Activated T-cell treated with anti-CD3 and anti-CD28 coated beads for 24 hours (primary cell): ENCODE data around the gene CDH23.

ENCODE experiments used
- DNase-seq: peaks from one replicate; pipeline ENCODE4 v3.0.0-alpha.2; 2020; ENCODE audit warnings: low read depth

The CDH23 gene

DNA sequence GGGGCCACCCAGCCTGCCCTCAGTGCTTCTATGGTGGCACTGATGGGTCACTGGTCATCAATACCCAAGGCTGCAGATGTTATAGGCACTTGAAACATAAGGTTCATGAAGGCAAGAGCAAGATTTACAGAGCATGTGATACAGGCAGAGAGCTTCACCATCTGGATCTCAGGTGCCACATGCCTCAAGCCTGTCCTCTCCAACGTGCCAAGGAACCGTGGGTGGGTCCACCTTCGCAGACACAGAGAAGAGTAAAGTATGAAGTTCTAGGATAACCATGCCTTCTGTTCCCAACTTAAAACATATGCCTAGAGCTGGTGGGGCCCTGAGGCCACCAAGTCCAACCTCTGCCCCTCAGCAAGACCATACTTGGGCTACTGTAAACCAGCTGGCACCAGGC, 26.7 kb upstream of the CDH23 start:
- no peak for DNase-seq

DNA sequence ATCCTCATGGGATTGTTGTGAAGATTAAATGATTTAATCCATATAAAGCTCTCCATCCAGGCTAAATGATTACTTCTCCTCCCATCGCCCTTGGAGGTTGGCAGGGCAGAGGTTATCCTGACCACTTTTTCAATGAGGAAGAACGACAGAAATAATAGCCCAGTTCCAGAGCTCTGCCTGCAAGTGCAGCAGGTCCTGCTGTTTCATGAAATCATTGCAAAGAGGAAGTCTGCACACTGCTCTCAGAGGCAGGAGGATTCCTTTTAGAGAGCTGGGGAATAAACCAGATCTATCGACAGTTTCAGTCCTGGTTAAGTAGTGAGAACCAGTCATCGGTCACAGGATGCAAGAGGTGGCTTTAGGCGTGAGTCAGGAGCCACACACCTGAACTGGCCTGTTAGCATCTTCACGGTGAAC, 25.0 kb upstream of the CDH23 start:
- DNase-seq = no peak

DNA sequence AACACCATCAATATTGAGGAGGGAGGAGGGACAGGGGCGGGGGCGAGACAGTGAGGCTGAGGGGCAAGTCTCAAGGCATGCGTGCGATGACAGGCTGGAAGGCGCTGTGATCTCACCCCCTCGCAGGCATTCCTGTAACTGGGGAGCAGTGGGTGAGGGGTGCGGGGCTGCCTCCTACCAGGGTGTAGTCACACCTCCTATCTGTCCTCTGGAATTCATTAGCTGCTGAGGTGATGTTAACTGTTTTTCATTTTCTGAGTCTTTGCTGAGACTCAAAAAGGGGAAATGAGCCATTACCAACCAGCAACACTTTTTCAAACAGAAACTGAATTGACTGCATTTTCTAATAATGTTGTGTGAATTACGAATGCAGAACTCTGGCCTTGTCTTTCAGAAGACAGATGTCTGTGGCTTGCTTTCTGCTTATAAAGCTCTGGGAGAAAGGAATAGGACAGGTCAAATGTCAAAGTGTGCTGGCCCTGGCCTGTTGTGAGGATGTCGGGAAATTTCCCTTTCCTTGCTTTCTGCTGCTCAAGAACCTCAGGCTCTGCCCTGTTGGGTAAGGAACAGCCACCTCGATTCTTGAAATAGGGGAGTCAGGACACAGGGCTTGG, 23.7 kb upstream of the CDH23 start:
- DNase-seq = no peak

DNA sequence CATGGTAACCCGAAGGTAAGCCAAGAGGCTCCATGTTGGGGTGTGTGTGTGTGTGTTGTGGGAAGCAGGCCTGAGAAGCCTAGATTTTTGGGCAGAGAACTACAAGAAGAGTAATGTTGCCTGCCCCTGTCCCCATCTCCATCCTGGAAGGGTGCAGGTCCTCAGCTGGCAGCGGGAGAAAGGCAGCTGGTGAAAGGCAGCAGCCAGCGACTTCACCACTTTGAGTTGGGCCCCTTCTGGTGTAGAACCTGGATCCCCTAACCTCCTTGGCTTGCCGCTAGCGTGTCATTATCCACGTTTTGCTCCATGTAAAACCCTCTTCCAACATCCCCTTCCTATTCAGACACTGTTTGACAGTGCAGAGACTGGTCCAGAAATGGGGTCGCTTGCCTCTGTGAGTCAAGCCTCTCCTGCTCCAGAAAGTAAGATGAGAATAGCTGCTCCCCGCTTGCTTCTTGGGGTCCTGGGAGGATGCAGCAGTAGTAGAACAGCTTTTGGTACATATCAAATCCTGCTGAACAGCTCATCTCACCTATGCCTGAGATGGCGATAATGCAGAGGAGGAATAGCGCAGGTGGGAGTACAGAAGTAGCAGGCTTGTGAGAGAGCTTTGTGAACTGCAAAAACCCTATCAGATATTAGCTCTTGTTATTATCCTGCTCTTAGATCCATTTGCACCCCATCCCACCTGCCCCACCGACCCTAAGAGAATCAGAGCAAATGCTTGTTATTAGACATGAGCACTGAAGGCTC, 22.1 kb upstream of the CDH23 start:
- no peak for DNase-seq

- no peak for DNase-seq
These were observed 20.8 kb upstream of the CDH23 start for GRCh38 chr10:71375952-71376351.

GRCh38 chr10:71378336-71379117, 18.2 kb upstream of the CDH23 start:
- no peak for DNase-seq

DNA sequence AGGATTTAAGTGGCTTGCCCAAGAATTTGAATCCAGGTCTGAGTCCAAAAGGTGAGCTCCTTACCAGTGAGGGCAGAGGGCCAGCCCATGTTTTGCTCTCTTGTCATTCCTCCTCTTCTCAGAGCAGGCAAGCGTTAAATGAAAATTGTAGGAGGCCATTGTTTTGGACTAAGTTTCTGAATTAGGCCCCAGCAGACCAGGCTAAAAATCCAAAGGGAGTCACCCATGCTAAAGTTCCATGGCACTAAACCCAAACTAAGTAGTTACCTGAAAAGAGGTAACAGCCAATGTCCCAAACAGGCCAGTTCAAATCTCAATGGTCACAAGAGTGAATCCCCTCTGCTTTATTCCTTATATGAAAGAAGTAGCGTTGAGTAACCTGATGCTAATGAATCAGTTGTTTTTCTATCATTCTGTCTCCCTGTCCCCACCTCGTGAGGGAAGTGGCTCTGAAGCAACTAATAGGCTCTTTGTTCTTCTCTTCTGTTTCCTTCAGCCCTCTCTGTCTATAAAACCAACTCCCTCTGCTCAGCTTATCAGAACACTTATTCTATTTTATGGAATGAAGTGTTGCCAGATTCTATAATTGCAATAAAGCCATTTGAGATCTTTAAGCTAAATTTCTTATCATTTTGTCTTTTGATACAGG, 17.5 kb upstream of the CDH23 start:
- no peak for DNase-seq

- DNase-seq = no peak
These were observed 15.9 kb upstream of the CDH23 start for GRCh38 chr10:71380841-71381240.

DNA sequence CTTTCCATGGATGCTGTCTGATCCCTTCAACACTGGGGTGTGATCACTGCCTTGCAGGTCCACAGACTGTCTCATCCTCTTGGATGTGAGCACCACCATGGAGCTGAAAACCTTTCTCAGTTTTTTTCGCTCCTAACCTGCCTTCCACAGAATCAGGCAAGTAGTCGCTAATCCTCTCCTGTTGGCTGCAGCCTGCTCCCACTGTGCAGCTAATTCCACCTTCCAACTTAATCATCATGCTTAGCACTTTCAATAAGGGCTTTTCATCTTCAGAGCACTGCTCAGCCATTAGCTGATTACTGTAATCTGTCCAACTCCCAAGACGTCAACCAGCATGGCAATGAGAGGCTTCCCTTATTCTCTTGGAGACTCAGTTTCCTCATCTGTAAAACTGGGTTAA, 15.1 kb upstream of the CDH23 start:
- no peak for DNase-seq

DNA sequence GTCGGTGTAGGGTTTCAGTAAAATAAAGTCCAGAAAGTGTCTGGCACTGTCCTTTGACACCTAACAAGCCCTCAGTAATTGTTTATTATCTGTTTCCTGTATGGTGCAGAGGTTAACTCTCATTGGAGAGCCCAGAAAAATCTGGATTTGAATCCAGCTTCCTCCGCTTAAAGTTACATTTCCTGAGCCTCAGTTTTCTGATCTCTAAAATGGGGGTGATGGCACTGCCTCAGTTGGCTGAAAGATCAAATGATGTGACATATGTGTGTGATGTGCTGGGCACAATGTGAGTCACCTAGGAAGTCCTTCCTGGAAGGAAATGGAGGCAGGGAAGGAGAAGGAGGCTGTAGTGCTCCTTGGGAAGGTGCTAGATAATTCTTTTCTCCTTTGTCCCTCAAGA, 14.7 kb upstream of the CDH23 start:
- DNase-seq = no peak

DNA sequence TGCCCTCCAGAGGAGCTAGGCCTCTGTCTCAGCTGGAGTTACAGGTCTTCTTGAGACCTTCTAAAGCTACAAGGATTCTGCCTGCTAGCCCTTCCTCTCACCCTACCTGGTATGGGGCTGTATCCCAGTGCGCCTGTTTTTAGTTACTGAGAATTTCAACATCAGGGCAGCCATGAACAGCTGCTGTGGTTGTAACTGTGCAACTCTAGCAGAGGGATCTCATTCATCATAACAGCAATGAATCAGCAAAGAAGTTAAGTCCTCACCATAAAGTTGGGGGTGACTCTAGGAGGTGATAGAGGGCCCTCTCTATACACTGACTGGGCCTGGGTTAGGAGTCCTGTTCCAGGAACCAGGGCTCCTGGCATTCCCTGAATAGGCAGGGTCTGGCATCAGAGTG, 14.0 kb upstream of the CDH23 start:
- no peak for DNase-seq

DNA sequence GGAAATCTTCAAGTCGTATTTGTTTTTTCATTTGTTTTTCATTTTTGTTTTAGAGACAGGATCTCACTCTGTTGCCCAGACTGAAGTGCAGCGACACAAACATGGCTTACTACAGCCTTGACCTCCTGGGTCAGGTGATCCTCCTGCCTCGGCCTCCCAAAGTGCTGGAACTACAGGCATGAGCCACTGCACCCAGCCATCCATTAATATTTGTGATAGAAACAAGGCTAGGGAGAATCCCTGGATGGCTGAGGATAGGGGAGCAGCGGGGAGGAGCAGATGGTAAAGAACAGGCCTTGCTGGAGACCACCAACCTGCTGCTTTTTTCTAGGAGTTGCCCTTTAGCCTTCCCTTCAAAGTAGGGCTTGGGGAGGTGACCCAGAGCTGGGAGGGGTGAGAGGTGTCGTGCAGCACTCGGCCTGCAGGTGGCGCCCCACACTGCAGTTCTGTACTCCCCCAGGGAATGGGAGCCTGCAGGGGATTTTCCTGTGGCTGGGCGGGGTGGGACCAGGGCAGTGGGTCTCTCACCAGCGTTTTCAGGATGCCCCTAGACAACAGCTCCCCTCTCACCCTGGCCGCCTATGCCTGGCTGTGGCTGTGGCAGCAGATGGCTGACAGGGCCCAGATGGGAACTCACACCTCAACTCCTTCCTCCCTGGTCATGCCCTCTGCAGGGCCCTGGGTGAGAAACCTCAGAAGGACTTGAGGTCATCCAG, 12.6 kb upstream of the CDH23 start:
- DNase-seq = peak; percentile 63

DNA sequence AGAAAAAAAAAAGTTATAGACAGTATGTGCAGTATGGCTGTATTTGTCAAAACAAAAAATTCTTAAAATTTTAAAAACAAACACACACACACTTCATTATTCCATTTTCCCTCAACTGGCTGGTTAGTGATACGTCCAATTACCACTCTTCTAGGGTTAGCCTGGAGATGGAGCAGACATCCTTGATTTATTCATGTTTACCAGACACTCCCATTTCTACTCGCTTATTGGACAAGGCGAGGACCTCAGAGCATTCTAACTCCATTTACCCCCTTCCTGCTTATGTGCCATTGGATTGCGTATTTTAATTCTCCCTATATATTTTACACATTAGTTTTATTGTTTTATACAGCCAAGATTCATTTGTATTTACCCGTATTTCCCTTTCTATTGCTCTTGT, 8.5 kb upstream of the CDH23 start:
- no peak for DNase-seq

DNA sequence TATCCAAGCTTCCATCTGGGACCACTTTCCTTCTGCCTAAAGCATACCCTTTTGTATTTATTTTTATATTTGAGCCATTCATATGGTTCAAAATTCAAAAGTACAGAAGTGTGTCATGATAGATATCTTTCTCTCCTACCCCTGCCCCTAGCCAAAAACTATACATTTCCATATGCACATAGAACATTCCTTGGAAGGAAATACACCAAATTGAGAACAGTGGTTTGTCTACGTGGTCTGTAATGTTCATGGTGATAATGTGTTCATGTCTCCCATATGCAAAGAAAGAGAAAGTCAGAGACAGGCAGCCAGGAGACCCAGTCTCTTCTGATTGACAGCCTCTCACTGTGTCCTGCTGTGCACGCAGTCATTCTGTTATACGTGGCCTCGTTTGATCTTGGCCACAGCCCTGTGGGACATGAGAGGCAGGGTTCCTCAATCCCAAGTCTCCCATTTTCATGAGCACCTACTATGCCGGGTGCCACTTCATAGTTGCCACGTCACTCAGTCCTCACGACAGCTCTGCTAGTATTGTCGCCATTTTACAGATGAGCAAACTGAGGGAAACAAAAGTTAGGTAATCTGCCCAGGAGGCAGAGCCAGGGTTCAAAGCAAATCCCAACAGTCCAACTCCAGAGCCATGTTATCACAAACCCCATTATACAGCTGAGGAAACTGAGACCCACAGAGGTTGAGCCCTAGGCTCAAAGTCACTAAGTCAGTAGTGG, 8.0 kb upstream of the CDH23 start:
- DNase-seq = no peak

DNA sequence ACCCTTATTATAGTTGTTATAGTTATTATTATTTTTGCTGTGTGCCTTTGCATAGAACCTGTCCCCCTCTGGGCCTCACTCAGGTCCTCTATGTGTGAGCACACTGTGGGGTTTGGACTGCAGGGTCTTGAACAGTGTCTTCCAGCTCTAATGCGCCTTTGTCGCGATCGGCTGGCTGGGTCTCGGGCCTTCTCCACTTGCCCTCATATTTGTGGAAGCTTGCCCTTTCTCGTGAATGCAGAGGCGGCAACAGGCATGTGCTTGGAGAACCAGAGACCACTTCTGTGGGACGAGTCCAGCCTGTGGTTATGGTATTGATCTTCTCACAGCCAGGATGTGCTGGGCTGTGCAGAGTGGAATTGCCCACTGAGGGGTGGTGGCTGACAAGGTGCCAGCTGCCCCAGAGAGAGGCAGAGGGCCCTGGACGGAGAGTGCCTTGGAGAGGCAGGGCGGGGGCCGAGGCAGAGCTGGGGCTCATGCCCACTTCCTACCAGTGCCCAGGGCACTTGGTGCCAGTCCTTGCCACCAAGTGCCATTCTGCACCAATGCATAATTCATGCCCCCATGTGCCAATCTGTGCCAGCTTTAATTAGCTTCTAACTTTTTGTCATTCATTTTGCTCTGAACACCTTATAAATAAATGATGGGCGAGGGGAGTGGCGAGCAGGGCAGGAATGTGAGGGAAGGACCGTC, 6.8 kb upstream of the CDH23 start:
- DNase-seq = no peak

DNA sequence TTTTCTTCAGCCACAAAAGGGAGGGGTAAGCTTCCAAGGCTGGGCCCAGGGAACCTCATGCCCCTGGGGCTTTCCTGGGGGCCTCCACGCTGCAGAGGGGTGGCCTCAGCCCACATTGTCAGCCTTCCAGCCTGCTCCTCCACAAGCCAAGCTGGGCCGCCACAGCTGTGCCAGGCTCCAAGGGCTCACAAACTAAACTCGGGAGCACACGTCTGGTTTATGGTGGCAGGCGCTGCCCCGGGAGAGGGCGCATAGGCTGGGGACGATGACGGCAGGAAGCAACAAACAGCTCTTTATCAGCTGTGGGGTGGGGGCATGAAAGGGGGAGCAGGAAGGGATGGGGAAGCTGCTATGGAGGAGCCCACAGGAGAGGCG, 6.3 kb upstream of the CDH23 start:
- no peak for DNase-seq

DNA sequence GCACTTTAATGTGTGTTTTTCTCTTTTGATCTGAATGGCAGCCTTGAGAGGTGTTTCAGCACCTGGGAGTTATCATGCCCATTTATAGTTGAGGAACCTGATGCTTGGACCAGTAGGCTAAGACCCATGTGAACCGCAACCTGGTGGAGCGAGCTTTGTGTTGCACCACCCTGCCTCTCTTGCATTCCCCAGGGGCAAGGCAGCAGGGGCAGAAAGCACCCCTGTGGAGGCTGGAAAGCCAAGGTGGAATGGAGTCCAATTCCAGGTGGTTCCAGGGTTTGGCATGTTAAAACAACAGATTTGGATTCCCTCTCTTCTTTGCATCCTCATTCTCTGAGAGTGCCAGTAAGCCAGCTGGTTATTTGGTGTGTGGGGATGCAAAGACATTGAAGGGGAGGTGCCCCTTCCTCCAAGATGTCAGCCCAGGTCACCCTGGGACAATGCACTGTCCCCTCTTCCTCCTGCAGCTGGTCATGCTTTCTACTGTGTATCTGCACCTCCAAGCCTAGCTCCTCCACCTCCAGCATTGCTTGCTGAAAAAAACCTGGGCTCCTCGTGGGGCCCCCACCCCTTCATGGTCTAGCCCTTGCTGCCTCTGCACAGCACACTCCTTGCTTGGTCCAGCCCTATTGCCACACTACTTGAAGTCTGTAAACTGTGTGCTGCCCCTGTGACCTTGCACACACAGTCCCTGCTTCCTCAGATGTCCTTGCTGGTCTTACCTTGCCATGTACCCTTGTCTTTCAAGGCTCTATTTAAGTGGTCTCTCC, 5.6 kb upstream of the CDH23 start:
- DNase-seq = no peak

DNA sequence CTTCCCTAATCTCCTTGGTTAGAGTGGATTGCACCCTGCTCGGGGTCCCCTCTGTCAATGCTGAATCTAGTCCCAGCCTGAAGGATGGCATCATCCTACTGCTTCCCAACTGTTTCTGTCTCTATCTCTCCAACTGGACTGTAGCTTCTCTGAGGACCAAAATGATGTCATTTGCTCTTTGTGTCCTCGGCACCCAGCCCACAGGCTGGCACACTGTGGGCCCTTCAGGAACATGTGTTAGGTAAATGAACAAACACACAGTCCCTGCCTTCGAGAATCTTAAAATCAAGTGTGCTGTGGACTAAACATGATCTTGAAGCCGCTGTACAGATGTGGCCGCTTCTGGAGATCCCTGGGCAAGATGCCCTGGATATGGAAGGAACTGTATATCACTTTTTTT, 5.0 kb upstream of the CDH23 start:
- DNase-seq = no peak

DNA sequence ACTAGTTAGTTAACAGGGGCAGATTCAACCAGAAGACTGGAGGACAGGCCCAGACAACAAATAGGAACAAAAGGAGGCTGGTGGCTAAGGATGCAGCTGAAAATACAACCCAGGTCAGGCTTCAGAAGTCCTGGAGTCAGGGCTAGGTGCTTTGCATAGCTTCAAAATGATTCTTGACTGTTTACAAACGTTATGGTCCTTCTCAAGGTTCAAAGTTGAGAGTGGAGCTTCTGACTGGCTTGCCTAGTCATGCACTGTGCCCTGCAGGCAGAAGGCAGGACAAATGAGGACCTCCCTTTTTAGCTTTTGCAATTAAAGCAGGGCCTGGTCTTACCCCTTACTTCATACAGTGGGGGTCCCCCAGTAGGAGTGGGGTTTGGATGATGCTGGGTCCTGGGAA, 4.4 kb upstream of the CDH23 start:
- no peak for DNase-seq
